ENCODE results near the gene KCNMA1.

Gene KCNMA1

DNA sequence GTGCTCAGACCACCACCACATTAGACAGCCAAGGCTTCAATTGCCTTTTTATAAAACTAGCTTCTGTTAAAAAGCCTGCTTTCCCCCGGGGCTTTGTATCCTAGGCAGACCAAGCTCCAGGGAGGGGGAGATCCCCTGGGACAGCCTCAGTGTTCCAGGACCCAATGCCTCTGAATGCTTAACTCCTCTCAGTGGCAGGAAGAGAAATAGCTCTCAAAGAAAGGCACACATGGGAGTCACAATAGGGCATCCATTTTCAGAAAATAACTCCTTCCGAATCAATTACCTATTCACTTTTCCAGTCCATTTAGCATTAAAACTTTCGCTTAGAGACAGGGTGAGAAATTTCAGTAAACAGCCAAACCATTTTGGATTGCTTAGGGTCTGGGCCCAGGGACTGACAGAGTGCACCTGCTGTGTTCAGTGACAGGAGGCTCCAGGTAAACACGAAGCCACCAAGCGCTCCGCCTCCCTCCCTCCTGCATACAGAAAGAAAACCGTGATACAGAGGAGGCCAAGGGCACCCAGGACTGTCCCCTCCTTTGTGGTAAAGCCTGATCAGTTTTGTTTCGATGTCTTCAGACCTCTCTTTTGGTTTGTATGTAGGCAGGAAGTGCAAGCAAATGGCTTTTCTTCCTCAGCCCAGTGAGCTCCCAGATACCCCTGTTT lies 599.7 kb downstream of the KCNMA1 start:
- no peak for DNase-seq (ENCODE audit: low read depth)
- no peak overlapping the region for H3K4me3 ChIP-seq (ENCODE audit: low read depth, low read length)
- TF ChIP-seq, protein P1, sequence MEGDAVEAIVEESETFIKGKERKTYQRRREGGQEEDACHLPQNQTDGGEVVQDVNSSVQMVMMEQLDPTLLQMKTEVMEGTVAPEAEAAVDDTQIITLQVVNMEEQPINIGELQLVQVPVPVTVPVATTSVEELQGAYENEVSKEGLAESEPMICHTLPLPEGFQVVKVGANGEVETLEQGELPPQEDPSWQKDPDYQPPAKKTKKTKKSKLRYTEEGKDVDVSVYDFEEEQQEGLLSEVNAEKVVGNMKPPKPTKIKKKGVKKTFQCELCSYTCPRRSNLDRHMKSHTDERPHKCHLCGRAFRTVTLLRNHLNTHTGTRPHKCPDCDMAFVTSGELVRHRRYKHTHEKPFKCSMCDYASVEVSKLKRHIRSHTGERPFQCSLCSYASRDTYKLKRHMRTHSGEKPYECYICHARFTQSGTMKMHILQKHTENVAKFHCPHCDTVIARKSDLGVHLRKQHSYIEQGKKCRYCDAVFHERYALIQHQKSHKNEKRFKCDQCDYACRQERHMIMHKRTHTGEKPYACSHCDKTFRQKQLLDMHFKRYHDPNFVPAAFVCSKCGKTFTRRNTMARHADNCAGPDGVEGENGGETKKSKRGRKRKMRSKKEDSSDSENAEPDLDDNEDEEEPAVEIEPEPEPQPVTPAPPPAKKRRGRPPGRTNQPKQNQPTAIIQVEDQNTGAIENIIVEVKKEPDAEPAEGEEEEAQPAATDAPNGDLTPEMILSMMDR (IDR thresholded peaks at IDR 0.05; ENCODE audit: control insufficient read depth, extremely low read depth, insufficient read depth) = no peak

DNA sequence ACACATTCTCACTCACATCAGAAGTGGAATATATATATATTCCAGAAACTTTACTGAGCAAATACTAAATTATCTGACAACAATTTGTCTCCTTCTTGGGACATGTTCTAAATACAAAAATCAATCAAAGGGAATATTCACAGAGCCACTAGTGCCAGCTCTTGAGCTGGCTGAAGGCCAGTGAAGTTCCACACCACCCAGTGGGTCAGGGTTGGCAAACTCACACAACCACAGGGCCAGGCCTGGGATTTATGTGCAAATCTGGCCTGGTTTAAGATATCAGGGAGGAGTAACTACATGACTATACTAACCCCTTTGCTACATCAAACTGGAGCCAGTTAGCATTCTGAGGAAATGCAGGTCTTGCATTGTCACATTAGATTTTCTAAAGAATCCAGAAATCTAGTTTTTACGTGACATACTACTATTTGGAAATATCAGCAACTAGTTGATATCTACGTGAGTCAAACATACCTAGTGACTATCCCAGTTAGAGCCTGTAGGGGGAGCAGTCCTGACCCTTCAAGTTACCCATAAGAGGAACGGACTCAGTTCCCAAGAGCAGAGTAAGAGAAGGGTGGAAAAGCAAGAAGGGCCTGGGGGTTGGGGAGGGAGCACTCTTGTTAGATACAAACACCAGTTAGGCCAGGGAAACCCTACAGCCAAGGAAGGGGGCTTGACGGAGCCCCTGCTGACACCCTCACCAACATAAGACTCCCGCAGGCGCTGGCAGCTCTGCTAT lies 600.4 kb downstream of the KCNMA1 start:
- DNase-seq (ENCODE audit: low read depth) = no peak
- H3K4me3 ChIP-seq (ENCODE audit: low read depth, low read length) = no peak overlapping the region
- TF ChIP-seq, protein P1 (IDR thresholded peaks at IDR 0.05; ENCODE audit: control insufficient read depth, extremely low read depth, insufficient read depth) = peak; percentile 42

DNA sequence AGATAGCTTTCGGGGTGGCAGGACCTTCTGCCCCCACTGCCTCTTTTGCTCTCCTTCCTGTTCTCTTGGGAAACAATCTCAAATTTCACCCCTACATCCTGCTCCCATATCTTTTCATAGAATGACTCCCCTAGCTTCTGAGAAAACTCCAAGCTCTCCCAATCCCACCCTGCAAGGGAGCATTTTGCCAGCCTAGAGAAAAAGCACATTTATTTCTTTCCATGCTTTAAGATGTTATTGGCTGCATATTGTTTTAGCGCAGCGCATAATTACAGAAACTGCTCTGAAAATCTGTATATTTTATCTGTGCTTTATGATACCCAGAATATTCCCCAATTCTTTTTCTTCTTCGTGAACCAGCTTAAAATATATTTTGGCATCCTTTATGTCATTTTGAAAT lies 601.3 kb downstream of the KCNMA1 start:
- TF ChIP-seq, protein P1 (IDR thresholded peaks at IDR 0.05; ENCODE audit: control insufficient read depth, extremely low read depth, insufficient read depth) = no peak
- no peak for DNase-seq (ENCODE audit: low read depth)
- H3K4me3 ChIP-seq (ENCODE audit: low read depth, low read length) = no peak overlapping the region

DNA sequence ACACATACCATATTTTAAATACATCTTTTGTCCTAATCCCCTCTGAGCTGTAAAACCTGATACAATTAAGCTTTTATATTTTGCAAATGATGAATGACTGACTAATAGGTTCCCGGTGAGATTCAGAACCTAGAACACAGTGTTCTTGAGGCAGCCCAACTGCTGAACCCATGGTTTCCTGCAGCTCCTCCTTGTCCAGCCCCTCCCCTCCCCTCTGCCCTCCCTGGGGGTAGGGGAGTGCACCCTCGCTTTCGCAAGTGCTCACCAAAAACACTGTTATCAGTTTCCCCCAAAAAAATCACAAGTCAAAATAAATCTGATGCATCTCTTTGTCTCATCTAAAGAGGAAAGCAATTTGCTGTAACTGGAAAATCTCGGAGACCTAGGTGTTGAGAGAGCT lies 602.8 kb downstream of the KCNMA1 start:
- no peak for DNase-seq (ENCODE audit: low read depth)
- TF ChIP-seq, protein P1 (IDR thresholded peaks at IDR 0.05; ENCODE audit: control insufficient read depth, extremely low read depth, insufficient read depth) = no peak
- H3K4me3 ChIP-seq (ENCODE audit: low read depth, low read length) = no peak overlapping the region

DNA sequence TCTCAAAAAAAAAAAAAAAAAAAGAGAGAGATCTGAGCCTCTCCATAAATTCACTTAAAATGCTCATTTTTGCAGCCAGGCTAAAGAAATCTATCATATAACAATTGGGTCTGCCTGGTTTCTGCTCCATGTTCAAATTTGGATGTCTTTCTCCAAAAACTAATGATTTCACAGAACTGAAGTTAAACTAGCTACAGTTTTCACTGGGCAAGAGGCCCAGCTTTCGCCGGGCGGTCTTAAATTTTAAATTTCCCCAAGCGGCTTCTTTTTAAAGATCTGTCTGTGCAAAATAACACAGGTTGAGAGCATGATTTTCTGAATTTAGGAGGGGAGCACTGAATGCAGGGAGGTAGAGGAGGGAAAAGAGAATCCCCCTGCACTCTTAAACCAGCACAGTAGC lies 603.4 kb downstream of the KCNMA1 start:
- no peak for DNase-seq (ENCODE audit: low read depth)
- no peak overlapping the region for H3K4me3 ChIP-seq (ENCODE audit: low read depth, low read length)
- TF ChIP-seq, protein P1 (IDR thresholded peaks at IDR 0.05; ENCODE audit: control insufficient read depth, extremely low read depth, insufficient read depth) = no peak

DNA sequence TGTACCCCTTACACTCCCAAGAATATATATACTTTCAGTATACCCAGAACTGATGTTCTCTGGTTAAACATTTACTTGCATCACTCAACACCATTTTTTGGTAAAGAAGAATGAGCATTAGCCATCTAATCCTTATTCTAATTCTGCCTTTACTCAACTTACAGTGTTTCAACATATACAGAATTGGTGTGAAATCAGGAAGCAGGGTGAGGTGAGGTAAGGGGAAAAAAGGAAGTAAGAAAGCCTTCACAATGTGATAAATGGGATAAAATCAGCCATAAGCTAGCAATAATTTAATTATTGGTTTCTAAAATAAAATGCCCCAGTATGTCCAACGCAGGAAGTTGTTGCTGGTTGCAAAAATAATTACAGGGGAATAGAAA lies 605.4 kb downstream of the KCNMA1 start:
- H3K4me3 ChIP-seq (ENCODE audit: low read depth, low read length) = no peak overlapping the region
- DNase-seq (ENCODE audit: low read depth) = no peak
- TF ChIP-seq, protein P1 (IDR thresholded peaks at IDR 0.05; ENCODE audit: control insufficient read depth, extremely low read depth, insufficient read depth) = no peak

Data from LNCaP clone FGC (cell line).